ENCODE data around the gene ALDH1A1.

The ALDH1A1 gene

GRCh38 chr9:72911816-72912215 lies 41.0 kb downstream of the ALDH1A1 start:
- H3K27ac ChIP-seq (ENCODE audit: low read length) = no peak overlapping the region
- H3K9ac ChIP-seq (ENCODE audit: low read length) = no peak overlapping the region
- H3K27me3 ChIP-seq (ENCODE audit: control insufficient read depth, insufficient read depth, low read length) = no peaks in the 10 kb centered on the region
- H3K4me1 ChIP-seq (ENCODE audit: control insufficient read depth, low read depth, low read length) = no peaks in the 10 kb centered on the region
- no peaks in the 10 kb centered on the region for H3K36me3 ChIP-seq (ENCODE audit: control insufficient read depth, low read depth, low read length)
- H3K9me3 ChIP-seq (ENCODE audit: control insufficient read depth, low read depth, low read length) = no peaks in the 10 kb centered on the region
- H3K4me3 ChIP-seq (ENCODE audit: low read length) = no peak overlapping the region

GRCh38 chr9:72911247-72911775 lies 41.5 kb downstream of the ALDH1A1 start:
- Histone ChIP-seq H3K9ac (ENCODE audit: low read length) (no peak overlapping the region), H3K4me1 (ENCODE audit: control insufficient read depth, low read depth, low read length) (no peaks in the 10 kb centered on the region), H3K4me3 (ENCODE audit: low read length) (no peak overlapping the region), H3K36me3 (ENCODE audit: control insufficient read depth, low read depth, low read length) (no peaks in the 10 kb centered on the region), H3K27me3 (ENCODE audit: control insufficient read depth, insufficient read depth, low read length) (no peaks in the 10 kb centered on the region), H3K9me3 (ENCODE audit: control insufficient read depth, low read depth, low read length) (no peaks in the 10 kb centered on the region), H3K27ac (ENCODE audit: low read length) (no peak overlapping the region)

DNA sequence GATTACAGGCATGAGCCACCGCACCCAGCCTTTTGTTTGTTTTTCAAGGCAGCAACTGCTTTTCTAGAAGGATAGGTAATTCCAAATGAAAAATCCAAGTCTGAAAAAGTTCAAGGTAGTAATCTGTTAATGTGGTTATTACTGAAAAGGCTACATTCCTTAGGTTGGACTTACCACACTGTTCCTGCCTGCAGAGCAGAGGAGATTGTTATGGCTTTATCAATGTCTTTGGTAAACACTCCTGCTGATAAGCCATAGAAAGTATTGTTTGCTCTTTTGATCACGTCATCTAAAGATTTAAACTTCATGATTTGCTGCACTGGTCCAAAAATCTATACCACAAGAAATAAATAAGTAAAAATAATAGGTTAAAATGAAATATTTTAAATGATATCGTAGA lies 43.4 kb downstream of the ALDH1A1 start:
- Histone ChIP-seq H3K27ac (ENCODE audit: low read length) (no peak overlapping the region), H3K27me3 (ENCODE audit: control insufficient read depth, insufficient read depth, low read length) (no peaks in the 10 kb centered on the region), H3K4me1 (ENCODE audit: control insufficient read depth, low read depth, low read length) (no peaks in the 10 kb centered on the region), H3K36me3 (ENCODE audit: control insufficient read depth, low read depth, low read length) (no peaks in the 10 kb centered on the region), H3K9ac (ENCODE audit: low read length) (no peak overlapping the region), H3K9me3 (ENCODE audit: control insufficient read depth, low read depth, low read length) (no peaks in the 10 kb centered on the region), H3K4me3 (ENCODE audit: low read length) (no peak overlapping the region)

DNA sequence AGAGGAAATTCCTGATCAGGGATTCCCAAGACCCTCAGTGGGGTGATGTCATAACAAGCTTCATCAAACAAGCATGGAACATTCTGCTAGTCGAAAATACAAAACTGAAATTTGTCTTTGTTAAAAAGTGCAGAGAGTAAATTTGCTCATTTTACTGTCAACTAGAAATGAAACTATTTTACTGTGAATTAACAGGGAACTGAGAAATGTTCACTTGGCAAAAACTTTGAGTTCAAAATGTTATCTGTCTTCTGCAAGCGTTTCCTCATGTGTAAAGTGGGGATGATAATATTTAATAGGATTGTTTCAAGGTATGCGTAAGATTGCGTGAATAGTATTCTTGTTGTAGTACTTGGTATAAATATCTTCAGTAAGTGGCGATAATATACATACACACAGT lies 45.4 kb downstream of the ALDH1A1 start:
- Histone ChIP-seq H3K9me3 (ENCODE audit: control insufficient read depth, low read depth, low read length) (no peaks in the 10 kb centered on the region), H3K36me3 (ENCODE audit: control insufficient read depth, low read depth, low read length) (no peaks in the 10 kb centered on the region), H3K27me3 (ENCODE audit: control insufficient read depth, insufficient read depth, low read length) (no peaks in the 10 kb centered on the region), H3K27ac (ENCODE audit: low read length) (no peak overlapping the region), H3K4me3 (ENCODE audit: low read length) (no peak overlapping the region), H3K9ac (ENCODE audit: low read length) (no peak overlapping the region), H3K4me1 (ENCODE audit: control insufficient read depth, low read depth, low read length) (no peaks in the 10 kb centered on the region)

DNA sequence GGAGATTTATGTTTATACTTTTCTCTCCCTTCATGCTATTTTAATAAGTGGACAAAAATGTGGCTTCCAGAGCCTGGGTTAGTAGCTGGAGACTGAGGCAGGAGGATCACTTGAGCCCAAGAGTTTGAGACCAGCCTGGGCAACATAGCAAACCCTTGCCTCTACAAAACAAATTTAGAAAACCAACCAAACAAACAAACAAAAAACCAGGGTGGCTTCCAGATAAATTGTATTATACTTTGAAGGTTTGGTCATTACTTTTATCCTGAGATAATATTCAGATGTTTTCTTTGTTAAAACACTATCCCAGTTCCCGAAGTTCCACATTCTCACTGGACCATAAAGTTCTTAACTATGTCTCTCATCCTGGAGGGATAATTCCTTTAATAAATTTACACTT lies 46.0 kb downstream of the ALDH1A1 start:
- H3K4me3 ChIP-seq (ENCODE audit: low read length) = no peak overlapping the region
- H3K4me1 ChIP-seq (ENCODE audit: control insufficient read depth, low read depth, low read length) = no peaks in the 10 kb centered on the region
- no peak overlapping the region for H3K9ac ChIP-seq (ENCODE audit: low read length)
- H3K27me3 ChIP-seq (ENCODE audit: control insufficient read depth, insufficient read depth, low read length) = no peaks in the 10 kb centered on the region
- no peak overlapping the region for H3K27ac ChIP-seq (ENCODE audit: low read length)
- no peaks in the 10 kb centered on the region for H3K36me3 ChIP-seq (ENCODE audit: control insufficient read depth, low read depth, low read length)
- H3K9me3 ChIP-seq (ENCODE audit: control insufficient read depth, low read depth, low read length) = no peaks in the 10 kb centered on the region

DNA sequence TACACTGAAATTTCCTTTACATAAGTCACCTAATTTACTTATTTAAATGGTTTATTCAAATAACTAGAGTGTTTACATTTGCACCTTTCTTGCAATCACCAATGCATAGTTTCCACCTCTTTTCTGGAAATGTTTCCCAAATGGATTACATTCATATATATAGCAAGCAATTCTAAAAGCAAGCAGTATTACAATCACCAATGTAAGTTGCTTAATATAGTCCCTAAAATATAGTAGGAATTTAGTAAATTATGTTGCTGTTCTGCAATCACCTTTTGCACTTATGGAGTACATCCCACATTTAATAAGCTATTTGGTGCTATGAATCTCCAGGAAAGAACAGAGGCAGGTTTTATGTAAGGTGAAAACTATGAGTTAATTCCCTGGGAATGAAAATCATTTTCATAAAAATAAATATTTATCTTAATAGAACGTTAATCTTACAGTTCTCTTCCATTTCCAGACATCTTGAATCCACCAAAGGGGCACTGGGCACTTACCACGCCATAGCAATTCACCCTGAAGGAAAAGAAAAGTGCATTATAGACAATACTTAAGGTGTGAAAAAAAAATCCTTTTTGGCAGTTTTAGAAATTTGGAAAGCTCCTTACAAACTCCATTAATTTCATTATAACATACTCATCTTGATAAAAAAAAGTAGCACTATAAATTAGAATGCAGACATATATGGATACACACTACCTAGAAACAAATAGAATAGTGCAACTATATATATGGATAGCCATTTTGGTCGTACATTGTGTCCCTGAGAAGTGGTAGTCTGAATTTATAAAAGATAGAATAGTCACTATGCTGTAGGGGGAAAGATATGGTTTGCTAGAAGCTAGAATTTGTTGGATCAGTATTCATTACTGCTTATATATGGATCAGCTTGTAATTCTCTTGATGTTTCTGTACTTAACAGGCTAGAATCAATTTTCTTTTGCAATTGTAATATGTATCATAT lies 47.1 kb downstream of the ALDH1A1 start:
- Histone ChIP-seq H3K4me1 (ENCODE audit: control insufficient read depth, low read depth, low read length) (no peaks in the 10 kb centered on the region), H3K36me3 (ENCODE audit: control insufficient read depth, low read depth, low read length) (no peaks in the 10 kb centered on the region), H3K9me3 (ENCODE audit: control insufficient read depth, low read depth, low read length) (no peaks in the 10 kb centered on the region), H3K27ac (ENCODE audit: low read length) (no peak overlapping the region), H3K9ac (ENCODE audit: low read length) (no peak overlapping the region), H3K4me3 (ENCODE audit: low read length) (no peak overlapping the region), H3K27me3 (ENCODE audit: control insufficient read depth, insufficient read depth, low read length) (no peaks in the 10 kb centered on the region)

GRCh38 chr9:72904267-72905093 lies 48.4 kb downstream of the ALDH1A1 start:
- no peak overlapping the region for H3K4me3 ChIP-seq (ENCODE audit: low read length)
- H3K36me3 ChIP-seq (ENCODE audit: control insufficient read depth, low read depth, low read length) = no peaks in the 10 kb centered on the region
- no peak overlapping the region for H3K9ac ChIP-seq (ENCODE audit: low read length)
- H3K27ac ChIP-seq (ENCODE audit: low read length) = no peak overlapping the region
- no peaks in the 10 kb centered on the region for H3K27me3 ChIP-seq (ENCODE audit: control insufficient read depth, insufficient read depth, low read length)
- no peaks in the 10 kb centered on the region for H3K4me1 ChIP-seq (ENCODE audit: control insufficient read depth, low read depth, low read length)
- H3K9me3 ChIP-seq (ENCODE audit: control insufficient read depth, low read depth, low read length) = no peaks in the 10 kb centered on the region

DNA sequence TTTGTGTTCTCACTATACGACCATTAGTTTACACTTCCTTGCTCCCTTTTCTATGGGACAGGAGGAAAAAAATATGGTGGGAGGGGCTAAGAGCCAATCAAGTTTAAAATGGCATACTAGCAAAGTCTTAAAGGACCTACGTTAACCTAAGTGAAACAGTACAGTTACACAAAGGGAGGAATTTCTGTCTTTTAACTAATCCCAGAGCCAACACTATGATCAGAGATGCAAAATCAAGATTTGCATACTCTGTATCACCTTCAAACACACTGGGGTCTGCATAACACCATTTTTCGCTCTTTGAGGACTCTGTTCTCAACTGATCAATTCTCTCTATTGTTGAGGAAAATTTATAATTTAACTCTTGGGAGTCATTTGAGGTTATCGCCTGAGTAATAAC lies 49.8 kb downstream of the ALDH1A1 start:
- Histone ChIP-seq H3K4me3 (ENCODE audit: low read length) (no peak overlapping the region), H3K9ac (ENCODE audit: low read length) (no peak overlapping the region), H3K4me1 (ENCODE audit: control insufficient read depth, low read depth, low read length) (no peaks in the 10 kb centered on the region), H3K27me3 (ENCODE audit: control insufficient read depth, insufficient read depth, low read length) (no peaks in the 10 kb centered on the region), H3K9me3 (ENCODE audit: control insufficient read depth, low read depth, low read length) (no peaks in the 10 kb centered on the region), H3K27ac (ENCODE audit: low read length) (no peak overlapping the region), H3K36me3 (ENCODE audit: control insufficient read depth, low read depth, low read length) (no peaks in the 10 kb centered on the region)

- no peak overlapping the region for H3K27ac ChIP-seq (ENCODE audit: low read length)
- no peaks in the 10 kb centered on the region for H3K9me3 ChIP-seq (ENCODE audit: control insufficient read depth, low read depth, low read length)
- no peaks in the 10 kb centered on the region for H3K4me1 ChIP-seq (ENCODE audit: control insufficient read depth, low read depth, low read length)
These were observed 50.6 kb downstream of the ALDH1A1 start for GRCh38 chr9:72902268-72902667.

DNA sequence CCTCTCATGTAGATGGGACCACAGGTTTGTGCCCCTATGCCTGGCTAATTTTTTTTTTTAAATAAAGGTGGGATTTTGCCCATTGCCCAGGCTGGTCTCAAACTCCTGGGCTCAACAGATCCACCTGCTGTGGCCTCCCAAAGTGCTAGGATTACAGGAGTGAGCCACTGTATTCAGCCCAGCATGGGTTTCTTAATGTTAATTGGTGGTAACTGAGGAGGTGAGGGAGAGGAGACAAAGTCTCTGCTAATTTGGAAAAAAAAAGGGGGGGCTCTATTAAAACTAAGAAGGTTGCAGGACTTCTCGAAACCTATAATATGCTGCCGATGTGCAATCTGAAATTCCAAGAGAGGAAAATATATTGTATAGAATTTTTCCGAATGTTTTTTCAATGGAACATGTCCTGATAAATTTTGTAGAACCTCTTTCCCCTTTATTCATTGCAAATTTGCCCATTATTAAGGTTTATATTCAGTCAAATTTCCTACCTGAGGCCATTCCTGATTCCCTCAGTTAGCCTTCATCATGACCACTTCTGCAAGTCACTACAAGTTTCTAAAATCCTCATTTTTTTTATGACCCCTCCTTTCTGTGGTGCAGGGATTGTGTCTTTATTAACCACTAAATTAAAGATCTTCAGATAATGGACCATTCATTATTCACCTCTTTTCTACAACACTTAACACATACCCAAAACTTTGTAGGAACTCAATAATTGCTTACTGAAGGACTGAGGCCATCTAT lies 52.9 kb downstream of the ALDH1A1 start:
- no peak overlapping the region for H3K9ac ChIP-seq (ENCODE audit: low read length)
- no peaks in the 10 kb centered on the region for H3K4me1 ChIP-seq (ENCODE audit: control insufficient read depth, low read depth, low read length)
- H3K4me3 ChIP-seq (ENCODE audit: low read length) = no peak overlapping the region
- H3K27ac ChIP-seq (ENCODE audit: low read length) = no peak overlapping the region
- no peaks in the 10 kb centered on the region for H3K36me3 ChIP-seq (ENCODE audit: control insufficient read depth, low read depth, low read length)
- H3K9me3 ChIP-seq (ENCODE audit: control insufficient read depth, low read depth, low read length) = no peaks in the 10 kb centered on the region
- no peaks in the 10 kb centered on the region for H3K27me3 ChIP-seq (ENCODE audit: control insufficient read depth, insufficient read depth, low read length)

More at GRCh38 chr9:72902268-72902667, 50.6 kb downstream of the ALDH1A1 start:
- Histone ChIP-seq H3K36me3 (ENCODE audit: control insufficient read depth, low read depth, low read length) (no peaks in the 10 kb centered on the region), H3K9ac (ENCODE audit: low read length) (no peak overlapping the region), H3K27me3 (ENCODE audit: control insufficient read depth, insufficient read depth, low read length) (no peaks in the 10 kb centered on the region), H3K4me3 (ENCODE audit: low read length) (no peak overlapping the region)

Measured in iPS-18a (cell line).